ENCODE data around the gene MEX3B.
"Not testable (repeated sequence)": the region's sequence is repeated elsewhere in the genome, so short reads cannot be mapped to it uniquely, and the experiment has no call there.

The MEX3B gene

GRCh38 chr15:81995081-81995480 lies 50.7 kb downstream of the MEX3B start:
- not testable (repeated sequence) for FAIRE-seq

GRCh38 chr15:81992523-81992922 lies 53.3 kb downstream of the MEX3B start:
- FAIRE-seq, result no peak
